B cell (primary cell): ENCODE results near the gene GLOD4.

Experiments used
- EZH2 ChIP-seq: IDR thresholded peaks from 2 replicates; pipeline ENCODE4 v1.6.1; 2012; ENCODE audit warnings: borderline replicate concordance, low read depth, mild to moderate bottlenecking, moderate library complexity, low read length; ENCODE audit not compliant: insufficient read depth, poor library complexity, severe bottlenecking
- TF ChIP-seq, protein P1 (sequence below): fragments of 200-600 bp; IDR thresholded peaks from one replicate; pipeline ENCODE4 v1.8.0; 2022; ENCODE audit warnings: antibody characterized with exemption, mild to moderate bottlenecking

DNA sequence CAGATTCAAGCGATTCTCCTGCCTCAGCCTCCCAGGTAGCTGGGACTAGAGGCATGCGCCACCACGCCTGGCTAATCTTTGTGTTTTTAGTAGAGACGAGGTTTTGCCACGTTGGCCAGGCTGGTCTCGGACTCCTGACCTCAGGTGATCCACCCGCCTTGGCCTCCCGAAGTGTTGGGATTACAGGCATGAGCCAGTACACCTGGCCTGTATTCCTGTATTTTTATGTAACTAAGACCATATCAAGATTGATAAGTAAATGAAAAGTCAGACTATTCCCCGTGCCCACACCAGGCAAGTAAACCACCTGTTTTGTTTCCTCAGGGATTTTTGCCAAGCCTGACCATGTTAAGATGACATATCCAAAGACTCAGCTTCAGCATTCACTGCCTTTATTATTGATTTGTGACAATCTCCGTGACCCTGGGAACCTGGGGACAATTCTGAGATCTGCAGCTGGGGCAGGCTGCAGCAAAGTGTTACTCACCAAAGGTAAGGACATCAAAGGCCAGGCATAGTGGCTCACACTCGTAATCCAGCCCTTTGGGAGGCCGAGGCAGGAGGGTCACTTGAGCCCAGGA is 5.7 kb upstream of the GLOD4 start:
- TF ChIP-seq, protein P1, sequence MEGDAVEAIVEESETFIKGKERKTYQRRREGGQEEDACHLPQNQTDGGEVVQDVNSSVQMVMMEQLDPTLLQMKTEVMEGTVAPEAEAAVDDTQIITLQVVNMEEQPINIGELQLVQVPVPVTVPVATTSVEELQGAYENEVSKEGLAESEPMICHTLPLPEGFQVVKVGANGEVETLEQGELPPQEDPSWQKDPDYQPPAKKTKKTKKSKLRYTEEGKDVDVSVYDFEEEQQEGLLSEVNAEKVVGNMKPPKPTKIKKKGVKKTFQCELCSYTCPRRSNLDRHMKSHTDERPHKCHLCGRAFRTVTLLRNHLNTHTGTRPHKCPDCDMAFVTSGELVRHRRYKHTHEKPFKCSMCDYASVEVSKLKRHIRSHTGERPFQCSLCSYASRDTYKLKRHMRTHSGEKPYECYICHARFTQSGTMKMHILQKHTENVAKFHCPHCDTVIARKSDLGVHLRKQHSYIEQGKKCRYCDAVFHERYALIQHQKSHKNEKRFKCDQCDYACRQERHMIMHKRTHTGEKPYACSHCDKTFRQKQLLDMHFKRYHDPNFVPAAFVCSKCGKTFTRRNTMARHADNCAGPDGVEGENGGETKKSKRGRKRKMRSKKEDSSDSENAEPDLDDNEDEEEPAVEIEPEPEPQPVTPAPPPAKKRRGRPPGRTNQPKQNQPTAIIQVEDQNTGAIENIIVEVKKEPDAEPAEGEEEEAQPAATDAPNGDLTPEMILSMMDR = no peak
- TF ChIP-seq EZH2 = no peak
